HL-60 (cell line): ENCODE results near the gene FGGY.
A peak's percentile ranks its signal among the peaks of the same experiment; 100 is the strongest.

Source experiments
- DNase-seq, 2 experiments: peaks; one replicate each; pipeline ENCODE4 v3.0.0-alpha.2; 2010 to 2020; ENCODE audit warnings: low read depth in 1 of 2, low spot score in 1 of 2
- H3K27ac ChIP-seq: fragments of 250-450 bp; sonication (Bioruptor Pico); replicated peaks from 2 replicates; pipeline ENCODE4 v1.5.1; 2020; ENCODE audit warnings: mild to moderate bottlenecking, moderate library complexity
- H3K27me3 ChIP-seq: fragments of 250-450 bp; sonication (Bioruptor Pico); 2 replicates; pipeline ENCODE4 v1.5.1; 2021; ENCODE audit warnings: mild to moderate bottlenecking, moderate library complexity; ENCODE audit not compliant: insufficient read depth, poor library complexity, severe bottlenecking
- H3K4me3 ChIP-seq: replicated peaks from 2 replicates; pipeline ENCODE4 v1.5.1; 2011; ENCODE audit warnings: mild to moderate bottlenecking, control low read depth, low read length; ENCODE audit not compliant: insufficient read depth
- CTCF ChIP-seq: IDR thresholded peaks from one replicate; pipeline ENCODE4 v1.5.1; 2011; ENCODE audit warnings: low read length, control low read depth, inconsistent platforms; ENCODE audit not compliant: insufficient read depth
- GABPA ChIP-seq: IDR thresholded peaks from 2 replicates; pipeline ENCODE4 v1.6.1; 2012; ENCODE audit warnings: low read depth
- POLR2AphosphoS5 ChIP-seq: IDR thresholded peaks from 2 replicates; pipeline ENCODE4 v1.6.1; 2012; ENCODE audit warnings: low read depth
- REST ChIP-seq: IDR thresholded peaks from 2 replicates; pipeline ENCODE4 v1.6.1; 2012; ENCODE audit warnings: low read depth; ENCODE audit not compliant: insufficient replicate concordance
- SPI1 ChIP-seq: IDR thresholded peaks from 2 replicates; pipeline ENCODE4 v1.6.1; 2012; ENCODE audit warnings: low read depth, mild to moderate bottlenecking, borderline replicate concordance

Gene FGGY

GRCh38 chr1:59292562-59292961, 4.3 kb upstream of the FGGY start:
- peak; percentile 94 to 95 for DNase-seq
- TF ChIP-seq CTCF: no peak
- TF ChIP-seq REST: peak; percentile 42
- TF ChIP-seq GABPA: peak; percentile 57; the same call in 1 of the 2 replicates
- TF ChIP-seq POLR2AphosphoS5: peak; percentile 97
- no peak for TF ChIP-seq SPI1
- H3K4me3 ChIP-seq: no peak overlapping the region
- no peaks in the 10 kb centered on the region for H3K27me3 ChIP-seq
- H3K27ac ChIP-seq: peak overlapping the region; percentile 53

GRCh38 chr1:59293206-59293605, 3.7 kb upstream of the FGGY start:
- peak overlapping the region; percentile 44 for H3K27ac ChIP-seq
- H3K4me3 ChIP-seq: no peak overlapping the region
- TF ChIP-seq CTCF (no peak), REST (no peak), POLR2AphosphoS5 (no peak), SPI1 (no peak), GABPA (no peak)
- H3K27me3 ChIP-seq: no peaks in the 10 kb centered on the region
- no peak for DNase-seq

GRCh38 chr1:59293849-59294248, 3.0 kb upstream of the FGGY start:
- Histone ChIP-seq H3K4me3 (no peak overlapping the region), H3K27ac (no peak overlapping the region), H3K27me3 (no peaks in the 10 kb centered on the region)
- no peak for TF ChIP-seq SPI1
- DNase-seq: no peak

GRCh38 chr1:59294423-59294822, 2.5 kb upstream of the FGGY start:
- TF ChIP-seq GABPA: no peak
- TF ChIP-seq REST: no peak
- no peak for TF ChIP-seq SPI1
- no peak for TF ChIP-seq CTCF
- no peak for TF ChIP-seq POLR2AphosphoS5
- no peak overlapping the region for H3K4me3 ChIP-seq
- H3K27me3 ChIP-seq: no peaks in the 10 kb centered on the region
- H3K27ac ChIP-seq: no peak overlapping the region
- no peak for DNase-seq
